Prostate gland (tissue), 2 donors: ENCODE results near the gene VPS72. TPM values are rescaled to one million over a fixed set of nuclear protein-coding genes. Genes with fewer than 3 reads are reported as not detected.
"Not testable (repeated sequence)": the region's sequence is repeated elsewhere in the genome, so short reads cannot be mapped to it uniquely, and the experiment has no call there.

ENCODE experiments used
- DNase-seq: peaks from one replicate; pipeline ENCODE4 v3.0.0-alpha.2; 2019; ENCODE audit warnings: low spot score
- H3K27ac ChIP-seq, 2 donors: fragments of 200-600 bp; sonication (generic); 2 replicates each; pipeline ENCODE4 v1.5.1; 2017 to 2019
- H3K27me3 ChIP-seq: fragments of 200-600 bp; sonication (generic); replicated peaks from 2 replicates; pipeline ENCODE4 v1.5.1; 2019; ENCODE audit not compliant: insufficient read depth
- H3K36me3 ChIP-seq, 2 donors: fragments of 200-600 bp; sonication (generic); 1 replicate in 1 of 2; 2 replicates in 1 of 2; pipeline versions ENCODE4 v1.5.1 to v1.8.1; 2017 to 2019
- H3K4me1 ChIP-seq: fragments of 200-600 bp; sonication (generic); replicated peaks from 2 replicates; pipeline ENCODE4 v1.5.1; 2019
- H3K4me3 ChIP-seq, 2 donors: fragments of 200-600 bp; sonication (generic); 2 replicates each; pipeline ENCODE4 v1.5.1; 2017 to 2019
- H3K9me3 ChIP-seq: fragments of 200-600 bp; sonication (generic); 2 replicates; pipeline ENCODE4 v1.5.1; 2017
- POLR2A ChIP-seq: fragments of 450-650 bp; IDR thresholded peaks from one replicate; pipeline ENCODE4 v1.6.1; 2016; ENCODE audit warnings: antibody characterized with exemption, mild to moderate bottlenecking
- POLR2AphosphoS5 ChIP-seq: sonication (generic); formaldehyde crosslinking; IDR thresholded peaks from one replicate; pipeline ENCODE4 v1.6.1; 2017; ENCODE audit warnings: antibody characterized with exemption
- WGBS: methylation state at CpG from one replicate; pipeline ENCODE4 v1.1.5; 2018; 5-methylcytosine and 5-hydroxymethylcytosine counted together
- intact Hi-C: fragments of 100-400 bp; cut with DNase I; formaldehyde crosslinking; loops from one replicate; pipeline ENCODE4 v1.14.2; 2022
- total RNA-seq, 2 donors: library from RNA; depleted of rRNA; stranded (reverse); fragments of >200 nt; gene quantifications; one replicate each; pipeline ENCODE4 v1.1.0, GENCODE V29; 2016
- TF ChIP-seq, protein P1 (sequence below), 4 experiments: fragments of 200-600 bp in 2 of 4; fragments of 450-650 bp in 2 of 4; sonication (generic) in 2 of 4; IDR thresholded peaks; 1 replicate in 3 of 4; 2 replicates in 1 of 4; pipeline ENCODE4 v1.5.1; 2016 to 2019; ENCODE audit warnings: antibody characterized with exemption in 4 of 4, mild to moderate bottlenecking in 2 of 4, moderate library complexity in 2 of 4

VPS72 gene
- total RNA-seq, 2 donors from 2014 or later, result 49.4 to 52.7 TPM

DNA sequence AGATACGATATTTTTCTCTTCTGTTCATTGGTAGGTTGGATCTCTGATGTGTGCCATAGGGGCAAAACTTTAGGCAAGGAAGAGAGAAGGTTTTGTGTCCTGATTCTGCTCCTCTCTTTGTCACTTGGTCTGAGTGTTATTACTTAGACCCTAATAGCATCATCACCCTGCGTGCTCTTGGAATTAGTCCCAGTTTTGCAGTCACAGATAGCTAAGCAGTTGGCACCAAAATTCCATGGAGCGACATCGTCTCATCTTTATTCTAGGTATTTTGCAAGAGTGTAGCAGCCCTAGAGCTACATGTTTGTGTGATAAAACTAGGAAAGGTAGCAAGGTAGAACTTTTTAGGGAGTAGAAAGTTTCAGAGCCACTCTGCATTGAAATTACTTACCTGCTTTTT is 32.1 kb upstream of the VPS72 start:
- no peaks in the 10 kb centered on the region for H3K4me1 ChIP-seq
- H3K4me3 ChIP-seq, result no peak overlapping the region
- no peak for TF ChIP-seq POLR2AphosphoS5
- no peak for TF ChIP-seq POLR2A
- TF ChIP-seq, protein P1, sequence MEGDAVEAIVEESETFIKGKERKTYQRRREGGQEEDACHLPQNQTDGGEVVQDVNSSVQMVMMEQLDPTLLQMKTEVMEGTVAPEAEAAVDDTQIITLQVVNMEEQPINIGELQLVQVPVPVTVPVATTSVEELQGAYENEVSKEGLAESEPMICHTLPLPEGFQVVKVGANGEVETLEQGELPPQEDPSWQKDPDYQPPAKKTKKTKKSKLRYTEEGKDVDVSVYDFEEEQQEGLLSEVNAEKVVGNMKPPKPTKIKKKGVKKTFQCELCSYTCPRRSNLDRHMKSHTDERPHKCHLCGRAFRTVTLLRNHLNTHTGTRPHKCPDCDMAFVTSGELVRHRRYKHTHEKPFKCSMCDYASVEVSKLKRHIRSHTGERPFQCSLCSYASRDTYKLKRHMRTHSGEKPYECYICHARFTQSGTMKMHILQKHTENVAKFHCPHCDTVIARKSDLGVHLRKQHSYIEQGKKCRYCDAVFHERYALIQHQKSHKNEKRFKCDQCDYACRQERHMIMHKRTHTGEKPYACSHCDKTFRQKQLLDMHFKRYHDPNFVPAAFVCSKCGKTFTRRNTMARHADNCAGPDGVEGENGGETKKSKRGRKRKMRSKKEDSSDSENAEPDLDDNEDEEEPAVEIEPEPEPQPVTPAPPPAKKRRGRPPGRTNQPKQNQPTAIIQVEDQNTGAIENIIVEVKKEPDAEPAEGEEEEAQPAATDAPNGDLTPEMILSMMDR (IDR thresholded peaks at IDR 0.05), result no peak
- intact Hi-C loops, result no loop called here
- 83% methylated on average over 4 of the region's 4 CpGs for WGBS
- no peaks in the 10 kb centered on the region for H3K27me3 ChIP-seq
- DNase-seq, result no peak
- H3K36me3 ChIP-seq, result no peaks in the 10 kb centered on the region
- H3K9me3 ChIP-seq, result no peaks in the 10 kb centered on the region
- no peak overlapping the region for H3K27ac ChIP-seq

DNA sequence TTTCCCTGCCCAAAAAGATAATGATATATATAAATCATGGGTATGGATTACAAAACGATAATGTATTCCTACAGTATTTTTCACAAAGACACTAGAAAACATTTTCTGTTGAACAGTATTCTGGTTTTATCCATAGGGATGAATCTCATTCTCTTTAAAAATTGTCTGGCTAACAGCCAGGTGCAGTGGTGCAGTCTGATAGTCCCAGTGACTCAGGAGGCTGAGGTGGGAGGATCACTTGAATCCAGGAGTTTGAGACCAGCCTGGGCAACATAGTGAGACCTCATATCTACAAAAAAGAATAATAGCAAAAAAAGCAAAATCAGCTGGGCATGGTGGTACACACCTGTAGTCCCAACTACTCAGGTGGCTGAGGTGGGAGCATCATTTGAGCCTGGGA is 31.6 kb upstream of the VPS72 start:
- no peak overlapping the region for H3K27ac ChIP-seq
- no peaks in the 10 kb centered on the region for H3K9me3 ChIP-seq
- intact Hi-C loops, result no loop called here
- H3K4me1 ChIP-seq, result no peaks in the 10 kb centered on the region
- H3K4me3 ChIP-seq, result no peak overlapping the region
- TF ChIP-seq POLR2AphosphoS5 (no peak), POLR2A (no peak)
- TF ChIP-seq, protein P1 (IDR thresholded peaks at IDR 0.05), result no peak
- H3K27me3 ChIP-seq, result no peaks in the 10 kb centered on the region
- DNase-seq, result no peak
- H3K36me3 ChIP-seq, result no peaks in the 10 kb centered on the region
- 97% methylated on average over 1 of the region's 1 CpG for WGBS

DNA sequence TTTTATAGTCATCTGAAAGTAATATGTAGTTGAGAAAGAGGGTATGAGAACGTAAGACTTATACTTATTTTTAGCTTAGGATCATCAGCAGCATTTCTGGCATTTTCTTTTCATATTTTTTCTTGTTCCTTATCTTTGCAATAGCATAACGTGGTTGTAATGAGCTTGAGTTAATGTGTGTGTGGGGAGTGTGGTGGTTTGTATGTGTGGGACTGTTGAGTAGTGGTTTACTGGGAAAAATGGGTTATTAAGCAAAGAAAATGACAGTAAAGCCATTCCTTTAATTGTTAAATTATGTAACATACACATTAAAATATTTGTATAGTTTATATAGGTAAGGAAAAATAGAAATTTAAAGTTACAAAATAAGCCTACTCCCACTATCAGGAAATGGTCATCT is 23.6 kb upstream of the VPS72 start:
- Histone ChIP-seq H3K36me3 (no peaks in the 10 kb centered on the region), H3K9me3 (no peaks in the 10 kb centered on the region), H3K4me1 (no peaks in the 10 kb centered on the region), H3K4me3 (no peak overlapping the region), H3K27me3 (no peaks in the 10 kb centered on the region), H3K27ac (no peak overlapping the region)
- WGBS, result 27% methylated on average over 2 of the region's 2 CpGs
- intact Hi-C loops, result no loop called here
- TF ChIP-seq POLR2AphosphoS5 (no peak), POLR2A (no peak)
- TF ChIP-seq, protein P1 (IDR thresholded peaks at IDR 0.05), result no peak
- no peak for DNase-seq

DNA sequence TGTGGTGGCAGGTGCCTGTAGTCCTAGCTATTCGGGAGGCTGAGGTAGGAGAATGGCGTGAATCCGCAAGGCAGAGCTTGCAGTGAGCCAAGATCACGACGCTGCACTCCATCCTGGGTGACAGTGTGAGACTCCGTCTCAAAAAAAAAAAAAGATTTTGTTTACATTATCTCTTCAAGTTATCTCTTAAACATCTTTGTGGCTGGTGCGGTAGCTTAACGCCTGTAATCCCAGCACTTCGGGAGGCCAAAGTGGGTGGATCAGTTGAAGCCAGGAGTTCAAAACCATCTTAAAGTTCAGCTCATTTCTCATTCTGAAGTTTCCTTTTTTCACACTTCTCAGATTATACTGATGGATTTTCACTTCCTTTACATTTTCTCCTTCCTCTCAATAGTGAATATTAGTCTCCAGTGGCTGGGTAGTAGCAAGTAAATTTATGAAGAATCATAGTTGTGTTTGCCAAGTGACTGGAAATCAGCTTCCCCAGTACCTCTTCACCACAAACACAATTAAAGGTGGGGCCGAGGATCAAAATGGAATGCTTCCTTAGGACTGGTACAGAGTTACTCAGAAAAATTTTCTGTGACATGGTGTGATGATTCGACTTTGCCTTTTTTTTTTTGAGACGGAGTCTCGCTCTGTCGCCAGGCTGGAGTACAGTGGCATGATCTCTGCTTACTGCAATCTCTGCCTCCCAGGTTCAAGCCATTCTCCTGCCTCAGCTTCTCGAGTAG is 22.1 kb upstream of the VPS72 start:
- no peaks in the 10 kb centered on the region for H3K4me1 ChIP-seq
- 62% methylated on average over 15 of the region's 15 CpGs for WGBS
- no peak for DNase-seq
- H3K27ac ChIP-seq, result no peak overlapping the region
- H3K9me3 ChIP-seq, result no peaks in the 10 kb centered on the region
- intact Hi-C loops, result no loop called here
- no peaks in the 10 kb centered on the region for H3K27me3 ChIP-seq
- H3K36me3 ChIP-seq, result no peaks in the 10 kb centered on the region
- TF ChIP-seq, protein P1 (IDR thresholded peaks at IDR 0.05), result no peak
- TF ChIP-seq POLR2A, result no peak
- TF ChIP-seq POLR2AphosphoS5, result no peak
- H3K4me3 ChIP-seq, result no peak overlapping the region

DNA sequence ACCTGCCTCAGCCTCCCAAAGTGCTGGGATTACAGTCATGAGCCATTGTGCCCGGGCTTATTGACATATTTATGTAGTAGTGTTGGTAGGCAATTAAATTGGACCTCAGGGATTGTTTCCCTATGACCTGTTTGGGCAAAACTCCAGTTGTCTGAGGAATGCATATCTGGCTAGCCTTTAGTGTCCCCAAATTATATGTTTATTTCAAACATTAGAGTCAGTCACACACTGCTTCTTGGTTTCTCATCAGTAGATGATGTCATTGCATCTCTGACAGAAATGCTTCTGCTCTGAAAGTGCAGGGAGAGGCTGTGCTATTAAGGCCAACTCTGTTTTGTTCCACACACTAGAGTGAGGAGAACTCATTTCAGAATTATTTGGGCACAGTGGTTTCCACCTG is 20.8 kb upstream of the VPS72 start:
- H3K36me3 ChIP-seq, result peaks cover 0 to 7% of the 10 kb centered on the region in 2 donors
- H3K27ac ChIP-seq, result no peak overlapping the region
- intact Hi-C loops, result no loop called here
- 44% methylated on average over 1 of the region's 1 CpG for WGBS
- DNase-seq, result no peak
- TF ChIP-seq POLR2AphosphoS5 (no peak), POLR2A (no peak)
- TF ChIP-seq, protein P1 (IDR thresholded peaks at IDR 0.05), result no peak
- H3K9me3 ChIP-seq, result no peaks in the 10 kb centered on the region
- no peaks in the 10 kb centered on the region for H3K4me1 ChIP-seq
- H3K27me3 ChIP-seq, result no peaks in the 10 kb centered on the region
- no peak overlapping the region for H3K4me3 ChIP-seq

DNA sequence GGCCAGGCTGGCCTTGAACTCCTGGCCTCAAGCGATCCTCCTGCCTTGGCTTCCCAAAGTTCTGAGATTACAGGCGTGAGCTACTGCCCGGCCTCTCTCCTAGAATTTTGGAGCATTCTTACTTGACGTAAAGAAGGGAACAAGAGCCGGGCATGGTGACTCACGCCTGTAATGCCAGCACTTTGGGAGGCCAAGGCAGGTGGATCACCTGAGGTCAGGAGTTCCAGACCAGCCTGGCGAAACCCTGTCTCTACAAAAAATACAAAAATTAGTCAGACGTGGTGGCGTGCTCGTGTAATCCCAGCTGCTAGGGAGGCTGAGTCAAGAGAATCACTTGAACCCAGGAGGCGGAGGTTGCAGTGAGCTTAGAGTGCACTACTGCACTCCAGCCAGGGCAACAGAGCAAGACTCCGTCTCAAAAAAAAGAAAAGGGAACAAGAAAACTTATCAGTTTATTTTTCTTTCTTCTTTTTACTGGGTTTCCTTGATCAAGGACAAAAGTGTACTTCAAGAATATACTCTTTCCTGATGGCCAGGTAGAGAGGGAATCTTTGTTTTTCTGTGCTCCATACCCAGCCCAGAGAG is 15.5 kb upstream of the VPS72 start:
- intact Hi-C loops, H3K9me3 ChIP-seq, H3K27me3 ChIP-seq, H3K36me3 ChIP-seq, H3K4me3 ChIP-seq, DNase-seq, H3K4me1 ChIP-seq, H3K27ac ChIP-seq: not testable (repeated sequence)
- whole genome bisulfite sequencing, result 96% methylated on average over 12 of the region's 12 CpGs
